ENCODE results near the gene MED15.
"Not testable (repeated sequence)": the region's sequence is repeated elsewhere in the genome, so short reads cannot be mapped to it uniquely, and the experiment has no call there.

Gene MED15, protein sequence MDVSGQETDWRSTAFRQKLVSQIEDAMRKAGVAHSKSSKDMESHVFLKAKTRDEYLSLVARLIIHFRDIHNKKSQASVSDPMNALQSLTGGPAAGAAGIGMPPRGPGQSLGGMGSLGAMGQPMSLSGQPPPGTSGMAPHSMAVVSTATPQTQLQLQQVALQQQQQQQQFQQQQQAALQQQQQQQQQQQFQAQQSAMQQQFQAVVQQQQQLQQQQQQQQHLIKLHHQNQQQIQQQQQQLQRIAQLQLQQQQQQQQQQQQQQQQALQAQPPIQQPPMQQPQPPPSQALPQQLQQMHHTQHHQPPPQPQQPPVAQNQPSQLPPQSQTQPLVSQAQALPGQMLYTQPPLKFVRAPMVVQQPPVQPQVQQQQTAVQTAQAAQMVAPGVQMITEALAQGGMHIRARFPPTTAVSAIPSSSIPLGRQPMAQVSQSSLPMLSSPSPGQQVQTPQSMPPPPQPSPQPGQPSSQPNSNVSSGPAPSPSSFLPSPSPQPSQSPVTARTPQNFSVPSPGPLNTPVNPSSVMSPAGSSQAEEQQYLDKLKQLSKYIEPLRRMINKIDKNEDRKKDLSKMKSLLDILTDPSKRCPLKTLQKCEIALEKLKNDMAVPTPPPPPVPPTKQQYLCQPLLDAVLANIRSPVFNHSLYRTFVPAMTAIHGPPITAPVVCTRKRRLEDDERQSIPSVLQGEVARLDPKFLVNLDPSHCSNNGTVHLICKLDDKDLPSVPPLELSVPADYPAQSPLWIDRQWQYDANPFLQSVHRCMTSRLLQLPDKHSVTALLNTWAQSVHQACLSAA

DNA sequence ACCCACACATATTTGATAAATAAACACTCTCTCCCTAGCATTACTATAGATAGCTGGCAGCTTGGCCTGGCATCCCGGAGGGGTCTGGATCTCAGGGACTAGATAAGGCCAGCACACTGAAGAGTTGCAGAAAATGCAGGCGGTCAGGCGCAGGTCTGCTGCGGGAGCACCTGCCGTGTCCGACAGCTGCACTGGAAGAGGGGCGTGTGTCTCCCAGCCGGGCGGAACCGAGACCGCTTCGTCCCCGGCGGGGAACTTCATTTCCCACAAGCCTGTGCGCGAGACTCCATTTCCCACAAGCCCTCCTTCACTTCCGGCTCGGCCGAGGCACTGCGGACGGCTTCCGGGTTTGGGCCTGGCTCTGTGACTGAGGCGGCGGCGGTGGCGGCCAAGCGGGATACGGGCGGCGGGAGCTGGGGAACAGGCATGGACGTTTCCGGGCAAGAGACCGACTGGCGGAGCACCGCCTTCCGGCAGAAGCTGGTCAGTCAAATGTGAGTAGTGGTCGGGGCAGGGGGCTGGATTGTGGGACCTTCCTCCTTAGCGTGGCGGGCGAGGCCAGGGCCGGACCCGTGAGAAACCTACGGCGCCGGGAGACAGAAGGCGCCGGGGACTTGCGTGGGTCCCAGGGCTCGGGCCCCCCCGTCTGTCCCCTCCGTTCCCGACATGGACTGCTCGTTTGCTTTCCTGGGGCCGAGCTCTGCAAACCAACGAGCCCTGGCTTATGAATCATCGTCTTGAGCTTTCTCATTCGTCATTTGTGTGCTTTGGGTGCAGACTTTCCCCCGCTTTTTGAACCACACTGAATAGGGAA, at the start of gene MED15:
Gene MED15, plus strand, starts transcription at position 358 of the 814 bp plus-strand sequence. Its CDS starts 69 bp downstream, at position 427.
- H3K27ac Mint-ChIP-seq = peak within 1 kb of the TSS; percentile 97
- peak within 1 kb of the TSS; percentile 88 for H3K4me3 Mint-ChIP-seq
- H3K9me3 Mint-ChIP-seq = no peaks in the 10 kb centered on the region
- H3K4me1 Mint-ChIP-seq = peaks cover 54% of the 10 kb centered on the region
- peaks cover 48% of the 10 kb centered on the region for H3K36me3 Mint-ChIP-seq
- ATAC-seq = peak; percentile 92
- peak; percentile 84 to 93 for DNase-seq (ENCODE audit: low spot score in 2 of 2)

DNA sequence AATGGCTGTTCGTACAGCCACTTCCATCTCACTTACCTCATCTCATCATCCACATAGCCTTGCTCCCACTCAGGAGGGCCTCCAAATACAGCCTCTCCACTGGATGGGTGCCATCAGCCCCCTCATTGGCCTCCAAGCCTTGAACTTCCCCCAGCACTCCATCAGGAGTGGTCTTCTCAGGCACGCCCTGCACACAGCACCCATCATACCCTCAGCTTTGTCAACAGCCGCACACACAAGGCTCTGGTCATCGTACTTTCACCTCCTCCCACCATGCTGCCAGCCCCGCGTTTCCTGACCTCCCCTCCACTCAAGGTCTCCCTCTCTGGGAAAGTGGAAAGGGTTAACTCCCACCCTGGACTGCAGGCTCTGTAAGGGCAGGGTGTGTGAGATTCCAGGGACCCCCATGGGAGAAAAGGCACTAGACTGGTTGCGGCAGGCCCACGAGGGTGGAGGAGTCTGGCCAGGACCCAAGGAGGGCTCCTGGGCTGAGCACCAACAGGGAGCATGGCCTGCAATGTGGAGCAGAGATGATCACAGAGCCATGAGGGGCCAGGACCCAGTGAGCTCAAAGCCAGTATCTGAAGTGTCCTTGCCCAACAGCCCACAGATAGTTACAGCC, 48.8 kb upstream of the MED15 start:
- no peak overlapping the region for H3K4me3 Mint-ChIP-seq
- H3K36me3 Mint-ChIP-seq = peaks cover 15% of the 10 kb centered on the region
- H3K9me3 Mint-ChIP-seq = no peaks in the 10 kb centered on the region
- DNase-seq (ENCODE audit: low spot score in 2 of 2) = no peak
- H3K4me1 Mint-ChIP-seq = peaks cover 37% of the 10 kb centered on the region
- no peak for ATAC-seq
- H3K27ac Mint-ChIP-seq = no peak overlapping the region

DNA sequence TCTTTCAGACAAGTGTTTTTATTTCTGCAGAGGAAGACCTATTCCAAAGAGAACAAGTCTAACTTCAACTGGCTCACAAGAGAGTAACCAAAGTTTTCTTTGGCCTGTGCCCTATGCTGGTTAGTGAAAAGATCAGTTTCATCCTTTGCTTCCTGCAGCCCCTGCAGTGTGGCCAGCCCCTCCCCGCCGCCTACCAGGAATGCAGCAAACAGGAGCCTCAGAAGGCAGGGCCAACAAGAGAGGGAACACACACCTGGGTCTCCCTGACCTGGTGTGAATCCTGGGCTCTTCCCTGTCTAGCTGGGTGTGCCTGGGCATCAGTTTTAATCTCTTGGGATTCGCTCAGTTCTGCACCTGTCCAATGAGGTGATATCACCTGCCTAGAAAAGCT, 48.3 kb upstream of the MED15 start:
- ATAC-seq (no peak), DNase-seq (ENCODE audit: low spot score in 2 of 2) (no peak)
- peaks cover 12% of the 10 kb centered on the region for H3K36me3 Mint-ChIP-seq
- no peaks in the 10 kb centered on the region for H3K9me3 Mint-ChIP-seq
- peak overlapping the region; percentile 62 for H3K27ac Mint-ChIP-seq
- peaks cover 42% of the 10 kb centered on the region for H3K4me1 Mint-ChIP-seq
- H3K4me3 Mint-ChIP-seq = no peak overlapping the region

DNA sequence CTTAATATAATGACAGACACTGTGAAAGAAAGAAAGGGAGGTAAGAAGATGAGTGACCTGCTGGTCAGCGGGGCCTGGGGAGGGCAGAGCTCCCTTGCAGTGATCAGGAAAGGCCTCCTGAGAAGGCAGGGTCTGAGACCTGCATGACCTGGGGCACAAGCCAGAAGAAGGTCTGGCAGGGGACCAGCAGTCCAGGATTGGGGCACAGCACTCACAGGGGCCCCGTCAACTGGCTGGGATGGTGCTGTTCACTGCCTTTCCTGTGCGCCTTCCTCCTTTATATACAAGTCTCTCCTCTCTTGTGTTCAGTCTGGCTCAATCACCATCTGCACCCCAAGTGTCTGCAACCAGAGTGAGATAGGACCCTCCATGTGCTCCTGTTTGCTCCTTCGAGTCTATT, 47.5 kb upstream of the MED15 start:
- H3K4me1 Mint-ChIP-seq = peaks cover 49% of the 10 kb centered on the region
- H3K4me3 Mint-ChIP-seq = no peak overlapping the region
- H3K27ac Mint-ChIP-seq = peak overlapping the region; percentile 62
- no peak for ATAC-seq
- peaks cover 11% of the 10 kb centered on the region for H3K36me3 Mint-ChIP-seq
- DNase-seq (ENCODE audit: low spot score in 2 of 2) = no peak
- no peaks in the 10 kb centered on the region for H3K9me3 Mint-ChIP-seq

DNA sequence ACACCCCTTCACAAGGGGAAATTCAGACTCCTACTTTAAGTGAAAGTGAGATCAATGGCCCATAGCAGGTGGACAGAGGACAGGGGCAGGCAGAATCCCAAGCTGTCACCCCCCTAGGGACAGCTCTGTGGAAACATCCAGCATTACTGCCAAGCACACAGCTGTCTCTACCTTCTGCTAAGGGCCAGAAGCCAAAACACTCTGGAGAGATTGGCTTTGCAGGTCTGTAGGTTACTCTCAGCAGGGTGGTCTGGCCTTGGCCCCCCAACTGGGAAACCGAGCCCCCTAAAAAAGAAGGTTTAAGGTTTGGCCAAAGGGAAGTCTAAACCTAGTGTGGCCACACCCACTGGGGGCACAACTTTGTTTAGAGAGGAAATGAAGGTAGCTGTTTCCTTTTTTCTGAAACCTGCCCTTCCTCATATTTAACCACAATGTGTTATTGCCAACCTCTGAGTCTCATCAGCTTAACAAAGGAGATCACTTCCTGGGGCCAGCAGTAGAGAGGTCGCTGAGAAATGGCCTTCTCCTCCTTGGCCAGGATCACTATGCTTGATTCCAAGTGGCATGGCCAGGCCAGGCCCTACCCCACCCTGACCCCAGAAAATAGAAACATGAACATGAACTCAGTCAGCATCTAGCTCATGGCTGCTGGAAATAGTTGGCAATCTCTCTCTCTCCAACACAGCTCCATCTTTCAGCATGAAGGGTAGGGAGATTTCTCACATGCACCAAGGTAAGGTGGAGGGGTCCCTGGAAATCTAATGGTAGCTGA, 43.9 kb upstream of the MED15 start:
- DNase-seq (ENCODE audit: low spot score in 2 of 2) = peak in 1 of 2 donors; percentile 54
- H3K4me1 Mint-ChIP-seq = peaks cover 44% of the 10 kb centered on the region
- peak overlapping the region; percentile 92 for H3K27ac Mint-ChIP-seq
- H3K9me3 Mint-ChIP-seq = no peaks in the 10 kb centered on the region
- peak overlapping the region; percentile 53 for H3K4me3 Mint-ChIP-seq
- H3K36me3 Mint-ChIP-seq = no peaks in the 10 kb centered on the region
- peak; percentile 67 for ATAC-seq

DNA sequence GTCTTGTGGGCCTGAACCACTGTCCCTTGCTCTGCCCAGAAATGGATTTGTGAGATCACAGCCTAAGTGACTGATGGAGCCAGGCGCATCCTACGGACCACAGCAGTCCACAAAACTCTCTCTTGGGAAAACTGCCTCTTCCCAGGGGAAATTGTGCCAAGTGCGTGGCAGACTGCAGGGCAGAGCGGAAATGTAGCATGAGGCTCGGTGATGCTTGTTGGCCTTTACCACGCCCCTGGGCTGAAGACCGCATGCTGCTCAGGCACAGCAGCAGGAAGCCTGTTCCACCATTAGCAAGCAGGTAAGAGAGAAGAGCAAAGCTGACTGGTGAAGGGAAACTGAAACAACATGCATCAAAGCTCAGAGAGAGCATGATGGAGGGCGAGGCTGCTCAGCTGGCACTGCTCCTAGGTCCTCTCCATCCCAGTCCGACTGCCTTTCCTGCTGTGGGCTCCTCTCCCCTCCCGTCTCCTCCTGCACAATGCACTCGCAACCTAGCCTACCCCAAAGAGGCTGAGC, 43.3 kb upstream of the MED15 start:
- peak overlapping the region; percentile 53 for H3K4me3 Mint-ChIP-seq
- ATAC-seq = peak; percentile 88
- H3K4me1 Mint-ChIP-seq = peaks cover 44% of the 10 kb centered on the region
- H3K36me3 Mint-ChIP-seq = peaks cover under 1% of the 10 kb centered on the region
- no peaks in the 10 kb centered on the region for H3K9me3 Mint-ChIP-seq
- H3K27ac Mint-ChIP-seq = peak overlapping the region; percentile 92
- DNase-seq (ENCODE audit: low spot score in 2 of 2) = peak in 1 of 2 donors; percentile 62

DNA sequence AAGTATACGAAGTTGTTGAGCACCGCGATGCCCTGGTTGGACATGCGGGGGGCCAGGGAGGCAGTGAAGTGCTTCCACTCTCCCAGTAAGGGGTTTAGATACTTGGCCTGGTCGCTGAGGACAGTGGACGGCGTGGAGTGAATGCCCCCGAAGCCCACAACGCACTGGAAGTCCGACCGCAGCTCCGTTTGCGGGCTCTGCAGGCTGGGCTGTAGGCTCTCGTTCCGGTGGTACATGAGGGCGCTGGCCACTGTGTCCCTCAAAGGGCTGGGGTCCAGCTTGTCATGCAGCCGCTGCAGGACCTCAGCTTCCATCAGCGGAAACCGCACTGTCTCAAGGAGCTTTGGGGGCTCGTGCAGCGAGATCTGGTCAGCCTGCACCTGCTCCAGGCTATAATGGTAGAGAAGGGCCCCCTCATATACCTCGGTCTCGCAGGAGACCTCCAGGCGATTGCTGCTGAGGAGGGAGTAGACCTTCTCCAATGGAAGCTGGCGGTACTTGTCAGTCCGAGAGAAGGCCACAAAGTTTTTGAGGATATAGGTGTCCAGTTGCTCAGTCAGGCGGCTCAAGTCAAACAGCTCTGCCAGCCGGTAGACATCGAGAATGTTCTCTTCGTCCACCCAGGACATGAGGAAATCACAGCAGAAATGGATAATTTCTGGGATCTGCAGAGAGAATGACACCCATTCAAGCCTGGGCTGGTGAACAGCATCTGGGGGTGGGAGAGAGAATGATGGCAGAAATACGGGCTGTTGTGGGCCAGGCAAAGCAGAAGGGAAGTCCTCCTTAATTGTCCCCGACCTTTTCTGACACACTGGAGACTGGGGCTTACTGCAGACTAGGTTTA, 42.3 kb upstream of the MED15 start:
- peak overlapping the region; percentile 92 for H3K27ac Mint-ChIP-seq
- peaks cover 43% of the 10 kb centered on the region for H3K4me1 Mint-ChIP-seq
- H3K36me3 Mint-ChIP-seq = peaks cover 5% of the 10 kb centered on the region
- DNase-seq (ENCODE audit: low spot score in 2 of 2) (no peak), ATAC-seq (no peak)
- peak overlapping the region; percentile 53 for H3K4me3 Mint-ChIP-seq
- H3K9me3 Mint-ChIP-seq = no peaks in the 10 kb centered on the region

DNA sequence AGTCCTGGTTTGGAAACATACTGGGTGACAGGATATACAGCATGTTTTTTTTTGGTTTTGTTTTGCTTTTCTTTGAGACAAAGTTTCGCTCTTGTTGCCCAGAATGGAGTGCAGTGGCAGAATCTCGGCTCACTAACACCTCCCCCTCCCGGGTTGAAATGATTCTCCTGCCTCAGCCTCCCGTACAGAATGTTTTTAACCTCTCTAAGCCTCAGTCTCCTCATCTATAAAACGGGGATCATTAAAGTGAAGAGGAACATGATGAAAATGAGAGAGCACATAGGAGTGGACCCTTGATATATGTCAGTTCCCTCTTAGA, 41.7 kb upstream of the MED15 start:
- H3K4me1 Mint-ChIP-seq = peaks cover 43% of the 10 kb centered on the region
- peaks cover 10% of the 10 kb centered on the region for H3K36me3 Mint-ChIP-seq
- ATAC-seq (no peak), DNase-seq (ENCODE audit: low spot score in 2 of 2) (no peak)
- peak overlapping the region; percentile 92 for H3K27ac Mint-ChIP-seq
- no peak overlapping the region for H3K4me3 Mint-ChIP-seq
- H3K9me3 Mint-ChIP-seq = no peaks in the 10 kb centered on the region

DNA sequence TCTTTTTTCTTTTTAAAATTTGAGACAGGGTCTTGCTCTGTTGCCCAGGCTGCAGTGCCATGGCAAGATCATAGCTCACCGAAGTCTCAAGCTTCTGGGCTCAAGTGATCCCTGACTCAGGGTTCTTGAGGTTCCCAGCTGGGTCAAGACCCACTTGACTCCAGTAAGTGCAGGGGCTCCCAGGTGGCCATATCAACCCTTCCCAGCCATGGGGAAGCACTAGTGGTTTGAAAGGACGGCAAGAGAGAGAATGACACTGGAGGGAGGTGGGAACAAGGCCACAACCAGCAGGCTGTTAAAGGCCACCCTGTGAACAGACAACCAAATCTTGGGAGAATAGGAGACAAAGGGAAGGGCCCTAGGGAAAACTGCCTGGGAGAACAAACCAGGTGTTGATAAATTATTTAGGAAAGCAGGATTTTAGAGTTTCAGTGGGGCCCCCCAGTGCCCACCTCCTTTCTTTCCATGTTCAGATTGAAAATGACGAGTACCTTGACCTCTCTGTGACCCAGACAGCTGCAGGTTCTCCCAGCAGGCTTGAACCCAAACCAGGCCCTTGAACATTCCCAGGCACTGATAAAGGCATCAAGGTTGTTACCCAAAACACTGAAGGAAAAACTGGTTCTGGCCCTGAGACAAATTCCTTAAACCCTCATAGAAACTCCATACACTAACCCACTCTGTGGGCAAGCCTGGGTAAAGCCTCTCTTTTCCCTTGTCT, 40.6 kb upstream of the MED15 start:
- DNase-seq (ENCODE audit: low spot score in 2 of 2) = no peak
- H3K27ac Mint-ChIP-seq = peak overlapping the region; percentile 32
- H3K4me3 Mint-ChIP-seq = no peak overlapping the region
- peaks cover 43% of the 10 kb centered on the region for H3K4me1 Mint-ChIP-seq
- ATAC-seq = no peak
- H3K9me3 Mint-ChIP-seq = no peaks in the 10 kb centered on the region
- peaks cover 14% of the 10 kb centered on the region for H3K36me3 Mint-ChIP-seq

DNA sequence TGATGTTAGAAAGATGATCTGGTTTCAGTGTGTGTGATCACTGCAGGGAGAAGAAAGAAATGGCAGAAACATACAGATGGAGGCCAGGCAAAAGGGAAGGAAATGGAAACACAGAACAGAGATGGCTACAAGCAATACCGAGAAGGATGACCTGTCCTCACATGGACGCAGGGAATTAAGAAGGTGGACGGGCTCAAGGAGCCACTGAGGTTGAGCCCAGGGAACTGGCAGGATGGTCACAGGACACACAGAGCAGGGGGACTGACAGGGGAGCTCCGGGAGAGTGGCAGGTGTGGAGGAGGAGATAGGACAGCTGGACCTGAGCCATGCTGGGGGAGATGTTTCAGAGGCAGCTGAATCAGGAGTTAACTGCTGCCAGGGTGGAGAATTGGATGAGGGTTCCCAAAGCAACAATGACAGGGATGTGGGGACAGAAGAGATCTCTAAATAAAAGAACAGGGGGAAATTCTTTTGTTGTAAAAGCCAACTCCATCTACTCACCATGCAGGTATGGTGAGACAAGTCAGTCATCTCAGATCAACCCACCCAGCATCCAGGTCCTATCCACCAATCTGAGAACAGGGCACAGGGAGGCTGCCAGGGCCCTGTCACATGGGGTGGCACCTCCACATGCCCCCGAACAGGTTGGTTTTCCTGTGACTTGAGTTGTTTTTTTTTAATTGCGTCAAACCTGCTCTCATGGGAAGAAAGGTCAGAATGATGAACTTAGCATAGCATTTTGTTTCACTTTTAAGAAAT, 38.1 kb upstream of the MED15 start:
- Mint-ChIP-seq H3K4me3 (no peak overlapping the region), H3K4me1 (peaks cover 27% of the 10 kb centered on the region), H3K9me3 (no peaks in the 10 kb centered on the region), H3K27ac (peak overlapping the region; percentile 71), H3K36me3 (peaks cover 17% of the 10 kb centered on the region)
- no peak for DNase-seq (ENCODE audit: low spot score in 2 of 2)
- ATAC-seq = no peak

DNA sequence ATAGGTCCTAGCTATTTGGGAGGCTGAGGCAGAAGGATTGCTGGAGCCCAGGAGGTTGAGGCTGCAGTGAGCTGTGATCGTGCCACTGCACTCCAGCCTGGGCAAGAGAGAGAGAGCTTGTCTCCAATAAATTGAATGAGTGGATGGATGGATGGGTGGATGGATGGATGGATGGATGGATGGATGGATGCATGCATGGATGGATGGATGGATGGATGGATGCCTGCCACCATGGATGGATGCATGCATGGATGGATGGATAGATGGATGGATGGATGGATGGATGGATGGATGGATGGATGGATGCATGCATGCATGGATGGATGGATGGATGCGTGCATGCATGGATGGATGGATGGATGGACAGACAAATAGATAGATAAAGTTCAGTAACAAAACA, 36.9 kb upstream of the MED15 start:
- not testable (repeated sequence) for DNase-seq (ENCODE audit: low spot score in 2 of 2); H3K9me3 Mint-ChIP-seq; H3K4me3 Mint-ChIP-seq; ATAC-seq
- Mint-ChIP-seq H3K4me1 (peaks cover 15% of the 10 kb centered on the region), H3K27ac (peak overlapping the region; percentile 5), H3K36me3 (peaks cover 17% of the 10 kb centered on the region)

DNA sequence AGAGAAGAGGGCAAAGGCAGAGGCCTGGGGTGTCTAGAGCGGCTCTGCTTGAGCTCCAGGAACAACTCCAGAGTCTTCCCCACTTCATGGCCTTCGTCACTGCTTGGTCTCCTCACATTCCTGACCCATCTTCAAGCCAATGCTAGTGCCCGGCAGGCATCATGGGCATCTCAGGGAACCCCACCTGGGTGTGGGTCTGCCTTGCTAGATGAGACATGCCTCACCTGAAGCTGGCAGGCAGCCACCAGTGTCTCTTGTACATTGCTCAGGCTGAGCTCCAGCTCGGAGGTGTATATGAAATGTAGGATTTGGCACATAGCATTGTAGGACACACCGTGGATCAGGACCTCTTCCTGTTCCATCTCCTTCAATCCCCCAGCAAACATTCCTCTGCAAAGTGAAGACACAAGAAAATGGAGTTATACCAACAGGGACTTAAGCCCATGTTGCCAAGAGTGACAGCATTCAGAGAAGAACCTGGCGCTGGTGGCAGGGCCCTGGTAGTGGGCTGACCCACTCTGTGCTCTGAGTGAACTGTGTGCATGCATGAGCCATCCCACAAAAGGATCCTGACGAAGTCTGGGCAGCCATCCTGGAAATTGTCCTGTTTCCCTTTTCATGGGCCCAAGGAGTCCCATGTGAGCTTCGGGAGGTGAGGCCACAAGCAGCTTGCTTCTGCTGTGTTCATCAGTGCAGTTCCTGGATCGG, 36.1 kb upstream of the MED15 start:
- DNase-seq (ENCODE audit: low spot score in 2 of 2) = no peak
- H3K9me3 Mint-ChIP-seq = no peaks in the 10 kb centered on the region
- peak overlapping the region; percentile 5 for H3K27ac Mint-ChIP-seq
- peaks cover 11% of the 10 kb centered on the region for H3K4me1 Mint-ChIP-seq
- ATAC-seq = no peak
- no peak overlapping the region for H3K4me3 Mint-ChIP-seq
- H3K36me3 Mint-ChIP-seq = peaks cover 17% of the 10 kb centered on the region
